Fibroblast of the aortic adventitia (primary cell): ENCODE data around the gene MAST2. TPM values are rescaled to one million over a fixed set of nuclear protein-coding genes. Genes with fewer than 3 reads are reported as not detected.

Experiments
- DNase-seq: peaks from one replicate; pipeline ENCODE4 v3.0.0-alpha.2; 2010; ENCODE audit warnings: low read depth
- H3K4me3 ChIP-seq: 2 replicates; pipeline ENCODE4 v1.5.1; 2011; ENCODE audit warnings: low read depth, mild to moderate bottlenecking, control low read depth, low read length, moderate library complexity
- CTCF ChIP-seq: IDR thresholded peaks from 2 replicates; pipeline ENCODE4 v1.5.1; 2011; ENCODE audit warnings: mild to moderate bottlenecking, low read length, control low read depth, inconsistent platforms; ENCODE audit not compliant: insufficient read depth
- total RNA-seq: library from RNA; depleted of rRNA; stranded (reverse); fragments of >200 nt; gene quantifications from 2 replicates; pipeline ENCODE4 v1.2.3, GENCODE V29; 2012; ENCODE audit warnings: low replicate concordance

The MAST2 gene
- total RNA-seq, 1 donor, result 28.3 TPM

- TF ChIP-seq CTCF, result no peak
- no peak for DNase-seq
These were observed 30.4 kb upstream of the MAST2 start for GRCh38 chr1:45772971-45773370.

DNA sequence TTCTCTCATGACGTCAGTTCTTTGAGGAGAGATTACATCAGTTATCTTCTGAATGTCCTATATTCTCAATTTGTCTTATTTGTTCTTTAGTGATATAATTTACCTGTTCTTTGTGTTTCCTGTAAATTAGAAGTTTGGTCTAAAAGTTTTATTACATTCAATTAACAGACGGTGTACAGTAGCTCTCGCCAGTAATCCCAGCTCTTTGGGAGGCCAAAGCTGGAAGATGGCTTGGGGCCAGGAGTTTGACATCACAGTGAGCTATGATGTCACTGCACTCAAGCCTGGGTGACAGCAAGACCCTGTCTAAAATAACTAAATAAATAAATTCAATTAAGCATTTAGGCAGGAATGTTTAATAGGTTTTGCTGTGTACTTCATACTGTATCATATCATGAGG is 27.6 kb upstream of the MAST2 start:
- TF ChIP-seq CTCF, result no peak
- DNase-seq, result no peak
- H3K4me3 ChIP-seq, result no peak overlapping the region

More at GRCh38 chr1:45772971-45773370, 30.4 kb upstream of the MAST2 start:
- no peak overlapping the region for H3K4me3 ChIP-seq

DNA sequence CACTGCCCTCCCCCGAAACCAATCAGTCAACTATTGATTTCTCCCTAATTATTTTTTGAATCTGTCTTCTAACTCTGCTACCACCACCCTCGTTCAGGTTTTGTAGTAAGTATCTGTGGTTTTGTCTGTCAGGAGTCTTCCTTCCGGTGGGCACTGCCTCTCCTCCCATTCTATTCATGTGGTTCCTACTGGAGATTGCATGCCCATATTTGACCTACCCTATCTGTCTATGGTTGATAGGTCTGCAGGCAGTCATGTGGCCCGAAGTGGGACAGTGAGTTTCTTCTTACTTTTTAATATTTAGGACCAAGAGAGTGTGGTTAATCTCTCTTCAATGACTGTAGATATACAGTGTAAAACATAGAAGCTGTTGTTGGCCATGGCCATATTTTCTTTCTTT is 17.8 kb upstream of the MAST2 start:
- no peak for TF ChIP-seq CTCF
- no peak overlapping the region for H3K4me3 ChIP-seq

DNA sequence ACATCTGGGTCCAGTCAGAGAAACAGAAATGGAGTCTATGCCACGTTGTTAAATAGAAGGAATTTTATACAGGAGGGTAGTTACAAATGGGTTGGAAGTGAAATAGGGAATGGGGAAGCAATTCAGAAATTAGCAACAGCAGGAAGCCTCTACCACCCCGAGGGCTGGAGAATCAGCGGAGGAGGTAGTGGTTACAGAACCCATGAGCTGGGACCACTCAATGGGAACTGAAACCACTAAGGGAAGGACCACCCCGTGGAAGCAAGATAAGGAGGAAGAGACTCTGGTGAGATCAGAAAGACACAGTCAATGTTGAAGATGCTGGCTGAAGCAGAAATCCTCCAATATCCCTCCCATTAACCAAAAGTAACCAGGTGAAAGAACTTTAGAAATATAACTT is 15.5 kb upstream of the MAST2 start:
- DNase-seq, result no peak
- no peak overlapping the region for H3K4me3 ChIP-seq
- TF ChIP-seq CTCF, result no peak

More for the DNA sequence above, 17.8 kb upstream of the MAST2 start:
- DNase-seq, result no peak

GRCh38 chr1:45789601-45790000 is 13.8 kb upstream of the MAST2 start:
- H3K4me3 ChIP-seq, result no peak overlapping the region
- DNase-seq, result no peak
- TF ChIP-seq CTCF, result no peak

DNA sequence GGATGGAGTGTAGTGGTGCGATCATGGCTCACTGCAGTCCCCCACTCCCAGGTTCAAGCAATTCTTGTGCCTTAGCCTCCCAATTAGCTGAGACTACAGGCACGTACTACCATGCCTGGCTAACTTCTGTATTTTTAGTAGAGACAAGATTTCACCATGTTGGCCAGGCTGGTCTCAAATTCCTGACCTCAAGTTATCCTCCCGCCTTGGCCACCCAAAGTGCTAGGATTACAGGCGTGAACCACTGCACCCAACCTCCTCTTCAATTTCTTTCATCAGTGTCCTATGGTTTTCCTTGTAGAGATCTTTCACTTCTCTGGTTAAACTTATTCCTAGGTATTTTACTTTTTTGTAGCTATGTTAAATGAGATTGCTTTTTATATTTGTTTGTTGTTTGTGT is 10.7 kb upstream of the MAST2 start:
- no peak for DNase-seq
- H3K4me3 ChIP-seq, result no peak overlapping the region
- no peak for TF ChIP-seq CTCF

DNA sequence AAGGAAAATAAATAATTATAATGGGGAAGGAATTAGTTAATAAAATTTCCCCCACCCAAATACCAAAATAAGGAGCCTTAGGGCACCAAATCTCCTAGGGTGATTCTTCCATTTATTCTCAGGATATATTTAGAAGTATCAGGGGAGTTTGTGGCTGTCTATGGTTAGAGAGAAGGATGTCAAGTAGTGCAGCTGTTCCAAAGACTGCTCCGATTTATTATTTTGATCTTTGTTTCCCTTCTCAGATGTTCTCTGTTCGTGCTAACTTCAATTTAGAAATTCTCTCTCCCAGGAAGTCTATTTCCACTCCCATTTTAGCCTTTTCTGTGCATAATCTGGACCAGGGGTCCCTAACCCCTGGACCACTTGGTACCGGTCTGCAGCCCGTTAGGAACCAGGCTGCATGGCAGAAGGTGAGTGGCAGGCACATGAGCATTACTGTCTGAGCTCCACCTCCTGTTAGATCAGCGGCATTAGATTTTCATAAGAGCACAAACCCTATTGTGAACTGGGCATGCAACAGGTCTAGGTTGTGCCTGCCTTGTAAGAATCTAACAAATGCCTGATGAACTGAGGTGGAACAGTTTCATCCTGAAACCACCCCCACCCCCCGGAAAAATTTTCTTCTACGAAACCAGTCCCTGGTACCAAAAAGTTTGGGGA is 9.3 kb upstream of the MAST2 start:
- no peak for DNase-seq
- H3K4me3 ChIP-seq, result no peak overlapping the region
- no peak for TF ChIP-seq CTCF
